ENCODE results near the gene MARVELD1. TPM values are rescaled to one million over a fixed set of nuclear protein-coding genes. Genes with fewer than 3 reads are reported as not detected.

The MARVELD1 gene
- total and polyA plus RNA-seq, 2 of the 8 experiments (the other 6 are each of a cell fraction or from before 2014, with no cell fraction given), result 28.1 to 37.3 TPM

GRCh38 chr10:97713826-97714400 lies 383 bp downstream of the MARVELD1 start (continued):
- TF ChIP-seq CTCF (IDR thresholded peaks at IDR 0.05; ENCODE audit: control extremely low read depth in 1 of 3, insufficient read depth in 1 of 3, low read depth in 1 of 3, low read length in 3 of 3) (peak in 2 of 3 experiments; percentile 22 to 41; a peak in 2 of 4 replicates), TAF7 (optimal IDR thresholded peaks at IDR 0.05; ENCODE audit: borderline replicate concordance, low read depth, low read length) (no peak), KDM4A (IDR thresholded peaks at IDR 0.05; ENCODE audit: low read depth, low read length, severe bottlenecking) (peak; percentile 89), EP300 (IDR thresholded peaks at IDR 0.05; ENCODE audit: borderline replicate concordance in 1 of 2, low read depth in 2 of 2, low read length in 2 of 2) (no peak), RAD21 (IDR thresholded peaks at IDR 0.05 in 1 of 2, conservative IDR thresholded peaks at IDR 0.05 in 1 of 2; ENCODE audit: low read depth in 2 of 2, low read length in 2 of 2) (no peak), RBBP5 (IDR thresholded peaks at IDR 0.05; ENCODE audit: borderline replicate concordance, low read depth, low read length) (peak; percentile 84), CHD7 (IDR thresholded peaks at IDR 0.05; ENCODE audit: insufficient replicate concordance, low read length) (no peak)
